K562 (cell line): ENCODE results near the gene ST3GAL5. TPM values are rescaled to one million over a fixed set of nuclear protein-coding genes. Genes with fewer than 3 reads are reported as not detected.
A peak's percentile ranks its signal among the peaks of the same experiment; 100 is the strongest.

ENCODE experiments used
- ATAC-seq: fragments of 200-7000 bp; cut with Tn5 transposase; 3 replicates; pipeline ENCODE4 v1.9.1; 2020; ENCODE audit warnings: moderate library complexity
- BruUV-seq: library from RNA; stranded (reverse); fragments of 400-500 nt; replicated peaks from 2 replicates; lab custom pipeline; 2021; lab: Mats Ljungman, UMichigan
- CTCF ChIA-PET: fragments of 300-600 bp; formaldehyde crosslinking; extraction: SDS; loops from one replicate; lab custom pipeline; 2021; ENCODE audit warnings: low intra/inter-chr PET ratio; lab: Yijun Ruan, JAX
- POLR2A ChIA-PET: fragments of 300-600, 350-650 bp; sonication (Branson Sonifier 250); formaldehyde crosslinking; extraction: SDS; loops from one replicate; lab custom pipeline; 2021; ENCODE audit warnings: antibody characterized with exemption, inconsistent platforms; lab: Yijun Ruan, JAX
- DNase-seq, 4 experiments: peaks; one replicate each; pipeline versions ENCODE4 v3.0.0 to v3.0.0-alpha.2; 2011 to 2018; ENCODE audit warnings: low spot score in 3 of 4, mixed read lengths in 3 of 4; ENCODE audit errors: extremely low read depth in 1 of 4
- FAIRE-seq: peaks from 2 replicates; lab custom pipeline; 2011; peaks lifted over from hg19 to GRCh38; lab: Jason Lieb, UNC
- H2AFZ ChIP-seq: 2 replicates; pipeline ENCODE4 v1.6.0; 2011; ENCODE audit warnings: low read depth, low read length, control low read depth, inconsistent platforms
- H3K27ac ChIP-seq: fragments of 200-600 bp; 3 replicates; pipeline ENCODE4 v1.8.0; 2011; ENCODE audit warnings: low read depth, mild to moderate bottlenecking, control low read depth, inconsistent platforms, low read length, moderate library complexity, mixed read lengths; ENCODE audit errors: extremely low read depth
- H3K27me3 ChIP-seq, 2 experiments: fragments of 300-600 bp in 1 of 2; 2 replicates in 1 of 2; 3 replicates in 1 of 2; pipeline versions ENCODE4 v1.6.0 to v1.8.0; 2011; ENCODE audit warnings: inconsistent platforms in 2 of 2, low read length in 2 of 2, mild to moderate bottlenecking in 1 of 2, mixed read lengths in 1 of 2, moderate library complexity in 1 of 2; ENCODE audit not compliant: control insufficient read depth in 2 of 2, insufficient read depth in 2 of 2
- H3K36me3 ChIP-seq: fragments of 300-600 bp; 3 replicates; pipeline ENCODE4 v1.8.0; 2011; ENCODE audit warnings: mild to moderate bottlenecking, low read length, inconsistent platforms; ENCODE audit not compliant: control insufficient read depth, insufficient read depth
- H3K4me1 ChIP-seq, 2 experiments: fragments of 200-600 bp in 1 of 2; replicated peaks in 1 of 2; 2 replicates in 1 of 2; 3 replicates in 1 of 2; pipeline versions ENCODE4 v1.5.1 to v1.8.0; 2011; ENCODE audit warnings: inconsistent platforms in 2 of 2, low read length in 2 of 2, mild to moderate bottlenecking in 1 of 2, mixed read lengths in 1 of 2, moderate library complexity in 1 of 2; ENCODE audit not compliant: control insufficient read depth in 2 of 2, insufficient read depth in 2 of 2
- H3K4me2 ChIP-seq: 2 replicates; pipeline ENCODE4 v1.6.1; 2011; ENCODE audit warnings: low read length, control low read depth, inconsistent platforms, mixed read lengths; ENCODE audit not compliant: insufficient read depth
- H3K4me3 ChIP-seq: fragments of 200-600 bp; sonication (generic), shearing (Covaris generic); 2 replicates; pipeline ENCODE4 v1.5.1; 2016; ENCODE audit warnings: control low read depth, inconsistent platforms
- H3K79me2 ChIP-seq: fragments of 200-600 bp; 3 replicates; pipeline ENCODE4 v1.8.0; 2011; ENCODE audit warnings: low read length, inconsistent platforms; ENCODE audit not compliant: control insufficient read depth, insufficient read depth
- H3K9ac ChIP-seq, 2 experiments: 2 replicates each; pipeline versions ENCODE4 v1.6.0 to v1.6.1; 2011; ENCODE audit warnings: low read depth in 2 of 2, low read length in 2 of 2, control low read depth in 1 of 2, inconsistent platforms in 1 of 2, mild to moderate bottlenecking in 1 of 2, mixed read lengths in 1 of 2; ENCODE audit not compliant: insufficient read depth in 1 of 2
- H3K9me1 ChIP-seq: one replicate; pipeline ENCODE4 v1.6.0; 2011; ENCODE audit warnings: inconsistent platforms, mild to moderate bottlenecking, low read length, moderate library complexity; ENCODE audit not compliant: control insufficient read depth, insufficient read depth
- H3K9me3 ChIP-seq: replicated peaks from 2 replicates; pipeline ENCODE4 v1.5.1; 2011; ENCODE audit warnings: low read depth, low read length, inconsistent platforms; ENCODE audit not compliant: control insufficient read depth, insufficient read depth
- H4K20me1 ChIP-seq: replicated peaks from 2 replicates; pipeline ENCODE4 v1.6.1; 2011; ENCODE audit warnings: low read length, inconsistent platforms, mixed read lengths; ENCODE audit not compliant: control insufficient read depth, insufficient read depth
- C11orf30 ChIP-seq: fragments of 450-650 bp; IDR thresholded peaks from 2 replicates; pipeline ENCODE4 v1.6.1; 2016; ENCODE audit warnings: low read depth, mild to moderate bottlenecking
- ETS1 ChIP-seq: conservative IDR thresholded peaks from 2 replicates; pipeline ENCODE4 v1.6.1; 2011; ENCODE audit warnings: low read depth, mild to moderate bottlenecking, low read length; ENCODE audit not compliant: control insufficient read depth
- GMEB1 ChIP-seq: fragments of 250-450 bp; sonication (Bioruptor Pico); IDR thresholded peaks from 2 replicates; pipeline ENCODE4 v1.4.0; 2020; ENCODE audit warnings: mild to moderate bottlenecking
- HDAC2 ChIP-seq: fragments of 450-650 bp; IDR thresholded peaks from 2 replicates; pipeline ENCODE4 v1.6.1; 2016; ENCODE audit warnings: mild to moderate bottlenecking
- MAFG ChIP-seq: fragments of 450-650 bp; conservative IDR thresholded peaks from 2 replicates; pipeline ENCODE4 v1.6.1; 2016; ENCODE audit warnings: missing genetic modification characterization, missing compliant biosample characterization
- POLR2G ChIP-seq: fragments of 200-400 bp; formaldehyde crosslinking; IDR thresholded peaks from 2 replicates; pipeline ENCODE4 v1.6.1; 2017; ENCODE audit warnings: low read depth, mild to moderate bottlenecking, antibody characterized with exemption, low read length, moderate library complexity
- PTBP1 ChIP-seq: fragments of 200-400 bp; formaldehyde crosslinking; IDR thresholded peaks from 2 replicates; pipeline ENCODE4 v1.6.1; 2017; ENCODE audit warnings: low read depth, low read length
- THRAP3 ChIP-seq: fragments of 450-650 bp; IDR thresholded peaks from 2 replicates; pipeline ENCODE4 v1.6.1; 2016; ENCODE audit warnings: mild to moderate bottlenecking, inconsistent platforms, borderline replicate concordance
- ZBTB40 ChIP-seq, 2 experiments: fragments of 450-650 bp in 1 of 2; sonication (generic) in 1 of 2; formaldehyde crosslinking in 1 of 2; IDR thresholded peaks; 2 replicates each; pipeline versions ENCODE4 v1.7.1 to v1.9.0; 2016 to 2022; ENCODE audit warnings: inconsistent platforms in 1 of 2, mild to moderate bottlenecking in 1 of 2, missing genetic modification reagents in 1 of 2
- ZNF232 ChIP-seq: sonication (generic); formaldehyde crosslinking; IDR thresholded peaks from 2 replicates; pipeline ENCODE4 v1.8.0; 2022; ENCODE audit warnings: mild to moderate bottlenecking, missing genetic modification reagents
- ZNF445 ChIP-seq: fragments of 250-450 bp; sonication (Bioruptor Pico); IDR thresholded peaks from 2 replicates; pipeline ENCODE4 v1.4.0; 2020; ENCODE audit warnings: low read depth, mild to moderate bottlenecking, moderate library complexity
- WGBS: fragments of 100-300 bp; shearing (Covaris generic); methylation state at CpG from one replicate; pipeline ENCODE4 v1.1.6; 2016; ENCODE audit warnings: low coverage, mixed read lengths; ENCODE audit not compliant: insufficient coverage; ENCODE audit errors: missing lambda C conversion rate; 5-methylcytosine and 5-hydroxymethylcytosine counted together
- in situ Hi-C: fragments of 300-500 bp; cut with MboI; formaldehyde crosslinking; loops from 4 replicates; pipeline ENCODE4 v1.15.0; 2018; ENCODE audit warnings: inconsistent platforms, mixed read lengths
- intact Hi-C: fragments of 100-400 bp; cut with micrococcal nuclease; formaldehyde crosslinking; loops from 2 replicates; pipeline ENCODE4 v1.14.2; 2022
- polyA plus RNA-seq, 8 experiments: library from polyadenylated mRNA; depleted of rRNA in 4 of 8; stranded (reverse) in 5 of 8; unstranded in 3 of 8; fragments of >200 nt; fragmentation: Nextera tagmentation in 2 of 8; fragmentation: Illumina TruSeq in 1 of 8; extraction: Ambion mirVana in 2 of 8; extraction: Trizol in 1 of 8; gene quantifications; 2 replicates each; pipeline versions ENCODE4 v1.2.1 to v1.2.3, GENCODE V29; 2011 to 2014; ENCODE audit warnings: inconsistent platforms in 1 of 8, missing spikeins in 1 of 8
- total RNA-seq, 7 experiments: library from RNA; depleted of rRNA in 6 of 7; stranded (reverse); fragments of >200 nt in 6 of 7; fragmentation: Illumina TruSeq in 2 of 7; extraction: Trizol in 2 of 7; gene quantifications; 2 replicates each; pipeline versions ENCODE4 v1.2.1 to v1.2.3, GENCODE V29; 2011 to 2021; ENCODE audit warnings: low replicate concordance in 1 of 7

The ST3GAL5 gene
- total and polyA plus RNA-seq, 9 of the 15 experiments (the other 6 are each of a cell fraction or from before 2014, with no cell fraction given) = 1.6 to 10.0 (median 4.2) TPM

- Histone ChIP-seq H4K20me1 (no peaks in the 10 kb centered on the region), H2AFZ (no peak overlapping the region), H3K27me3 (no peaks in the 10 kb centered on the region), H3K4me2 (no peak overlapping the region), H3K9me1 (no peaks in the 10 kb centered on the region), H3K9me3 (no peaks in the 10 kb centered on the region), H3K27ac (no peak overlapping the region), H3K9ac (no peak overlapping the region), H3K79me2 (no peaks in the 10 kb centered on the region), H3K4me1 (peaks cover 0 to 11% of the 10 kb centered on the region in 2 experiments; a peak in 3 of 5 replicates), H3K36me3 (no peaks in the 10 kb centered on the region), H3K4me3 (no peak overlapping the region)
- ChIA-PET CTCF (no interaction called here), POLR2A (interaction anchor here (1.1 kb wide), 1 partner anchor 17 kb away, joined by 3 read pairs; no protein-coding TSS in a partner anchor)
- intact Hi-C loops = no loop called here
- FAIRE-seq (no peak), ATAC-seq (no peak), DNase-seq (no peak)
- in situ Hi-C loops = no loop called here
- BruUV-seq = no TSS peak
- 69% methylated on average over 1 of the region's 1 CpG for WGBS
- TF ChIP-seq PTBP1 = no peak
- TF ChIP-seq C11orf30 = peak; percentile 97
- no peak for TF ChIP-seq ZNF232
- peak; percentile 97 for TF ChIP-seq MAFG (tag)
- TF ChIP-seq ZNF445 (CRISPR knock-in tag) = no peak
- no peak for TF ChIP-seq ZBTB40 (IDR thresholded peaks at IDR 0.05)
- no peak for TF ChIP-seq ZBTB40 (CRISPR knock-in tag; IDR thresholded peaks at IDR 0.05)
- no peak for TF ChIP-seq GMEB1 (CRISPR knock-in tag)
- no peak for TF ChIP-seq HDAC2
- TF ChIP-seq ETS1 = no peak
- TF ChIP-seq THRAP3 = no peak
- no peak for TF ChIP-seq POLR2G
Observed at GRCh38 chr2:85867121-85867520, 21.7 kb downstream of the ST3GAL5 start.
